ENCODE data around the gene TMEM92. TPM values are rescaled to one million over a fixed set of nuclear protein-coding genes. Genes with fewer than 3 reads are reported as not detected.

Gene TMEM92
- total and polyA plus RNA-seq, 10 of the 15 experiments (the other 5 are each of a cell fraction or from before 2014, with no cell fraction given): 0.11 to 1.2 (median 0.32) TPM

GRCh38 chr17:50225701-50226240 lies 48.5 kb upstream of the TMEM92 start (continued):
- TF ChIP-seq ZBTB40 (IDR thresholded peaks at IDR 0.05; ENCODE audit: borderline replicate concordance): no peak

GRCh38 chr17:50234581-50234980 lies 39.7 kb upstream of the TMEM92 start:
- DNase-seq (ENCODE audit: low read depth, low spot score): no peak
- TF ChIP-seq KLF5 (IDR thresholded peaks at IDR 0.05; ENCODE audit: partially characterized antibody) (no peak), PAX8 (IDR thresholded peaks at IDR 0.05) (no peak), CHD2 (IDR thresholded peaks at IDR 0.05; ENCODE audit: borderline replicate concordance, low read depth, low read length) (no peak), TCF12 (IDR thresholded peaks at IDR 0.05; ENCODE audit: low read depth, low read length) (no peak), RELB (IDR thresholded peaks at IDR 0.05; ENCODE audit: low read depth) (no peak), MXI1 (IDR thresholded peaks at IDR 0.05; ENCODE audit: low read depth, low read length) (no peak), ATF3 (IDR thresholded peaks at IDR 0.05; ENCODE audit: borderline replicate concordance, extremely low read depth, low read depth, low read length) (no peak), WRNIP1 (IDR thresholded peaks at IDR 0.05; ENCODE audit: borderline replicate concordance, low read depth, low read length) (no peak), FOXM1 (IDR thresholded peaks at IDR 0.05; ENCODE audit: low read depth, low read length) (no peak), SPI1 (IDR thresholded peaks at IDR 0.05; ENCODE audit: borderline replicate concordance, insufficient read depth, low read depth, low read length) (no peak), PKNOX1 (IDR thresholded peaks at IDR 0.05) (no peak), EGR1 (IDR thresholded peaks at IDR 0.05; ENCODE audit: borderline replicate concordance in 1 of 2, low read depth in 2 of 2, low read length in 2 of 2) (no peak), NFYA (IDR thresholded peaks at IDR 0.05; ENCODE audit: borderline replicate concordance, low read depth, low read length) (no peak), ATF7 (IDR thresholded peaks at IDR 0.05; ENCODE audit: low read depth) (no peak), ZBED1 (IDR thresholded peaks at IDR 0.05; ENCODE audit: borderline replicate concordance) (no peak), RBBP5 (conservative IDR thresholded peaks at IDR 0.05) (no peak)

More at GRCh38 chr17:50234581-50234980, 39.7 kb upstream of the TMEM92 start:
- Histone ChIP-seq H3K9me3 (replicated peaks; ENCODE audit: control insufficient read depth, insufficient read depth, low read length) (no peaks in the 10 kb centered on the region; the same call in 2 of the 3 replicates), H4K20me1 (ENCODE audit: control insufficient read depth, insufficient read depth) (no peaks in the 10 kb centered on the region), H3K27ac (ENCODE audit: control insufficient read depth, insufficient read depth) (no peak overlapping the region), H3K79me2 (ENCODE audit: control insufficient read depth, insufficient read depth, low read length) (no peaks in the 10 kb centered on the region), H3K27me3 (replicated peaks in 1 of 2; ENCODE audit: control insufficient read depth in 2 of 2, insufficient read depth in 2 of 2, low read length in 1 of 2) (no peaks in the 10 kb centered on the region), H3K4me2 (ENCODE audit: control insufficient read depth, insufficient read depth) (no peak overlapping the region), H3K36me3 (ENCODE audit: control insufficient read depth in 2 of 2, insufficient read depth in 2 of 2, low read length in 1 of 2) (no peaks in the 10 kb centered on the region), H3K4me1 (ENCODE audit: control insufficient read depth, insufficient read depth, low read length) (no peaks in the 10 kb centered on the region), H3K9ac (ENCODE audit: control insufficient read depth, insufficient read depth, low read length) (no peak overlapping the region), H3K4me3 (no peak overlapping the region), H2AFZ (ENCODE audit: control insufficient read depth, low read depth, low read length) (no peak overlapping the region)
- ChIA-PET SMC1A (ENCODE audit: uncharacterized antibody, unreplicated experiment) (no interaction called here), POLR2A (no interaction called here), CTCF (no interaction called here), RAD21 (ENCODE audit: unreplicated experiment) (no interaction called here)
- intact Hi-C loops (cut with micrococcal nuclease; ENCODE audit: unreplicated experiment) (no loop called here), in situ Hi-C loops (cut with MboI) (no loop called here)
- BruUV-seq (replicated peaks): no TSS peak
- no peak for ATAC-seq
- FAIRE-seq: no peak

All from GM12878 (cell line).